Peyer's patch (tissue), 4 donors: ENCODE measurements around the gene RHOF. TPM values are rescaled to one million over a fixed set of nuclear protein-coding genes. Genes with fewer than 3 reads are reported as not detected.

Source experiments
- DNase-seq, 3 donors: peaks; one replicate each; pipeline ENCODE4 v3.0.0-alpha.2; 2017 to 2019
- H3K27ac ChIP-seq, 4 donors: fragments of 200-600 bp; sonication (generic); one replicate each; pipeline ENCODE4 v1.5.1; 2016 to 2019
- H3K27me3 ChIP-seq, 2 donors: fragments of 200-600 bp; sonication (generic); one replicate each; pipeline ENCODE4 v1.5.1; 2019
- H3K36me3 ChIP-seq, 3 donors: fragments of 200-600 bp; sonication (generic); one replicate each; pipeline ENCODE4 v1.5.1; 2016 to 2019
- H3K4me1 ChIP-seq, 4 donors: fragments of 200-600 bp; sonication (generic); one replicate each; pipeline ENCODE4 v1.5.1; 2016 to 2019
- H3K4me3 ChIP-seq, 4 donors: fragments of 200-600 bp; sonication (generic); 1 replicate in 3 of 4; 2 replicates in 1 of 4; pipeline ENCODE4 v1.5.1; 2016 to 2019; ENCODE audit warnings: mild to moderate bottlenecking in 1 of 4
- H3K9me3 ChIP-seq, 4 donors: fragments of 200-600 bp; sonication (generic); one replicate each; pipeline ENCODE4 v1.5.1; 2016 to 2019; ENCODE audit warnings: mild to moderate bottlenecking in 1 of 4
- CTCF ChIP-seq, 6 experiments: fragments of 450-650 bp in 4 of 6; fragments of 200-600 bp in 2 of 6; sonication (generic) in 1 of 6; IDR thresholded peaks; one replicate each; pipeline ENCODE4 v1.5.1; 2017 to 2019; ENCODE audit warnings: antibody characterized with exemption in 6 of 6, mild to moderate bottlenecking in 3 of 6, moderate library complexity in 1 of 6
- POLR2A ChIP-seq, 2 donors: fragments of 450-650 bp; IDR thresholded peaks; one replicate each; pipeline ENCODE4 v1.5.1; 2017; ENCODE audit warnings: antibody characterized with exemption in 2 of 2, mild to moderate bottlenecking in 2 of 2, moderate library complexity in 2 of 2
- total RNA-seq, 4 donors: library from RNA; depleted of rRNA; stranded (reverse); fragments of >200 nt; gene quantifications; one replicate each; pipeline ENCODE4 v1.1.0, GENCODE V29; 2016

RHOF gene
- total RNA-seq, 4 donors from 2014 or later = 31.4 to 134 (median 91.0) TPM

GRCh38 chr12:121812320-121812871, 18.9 kb upstream of the RHOF start:
- peak in 2 of 3 donors; percentile 84 to 90 for DNase-seq
- Histone ChIP-seq H3K4me1 (peaks cover 4 to 41% (median 26%) of the 10 kb centered on the region in 4 donors), H3K27ac (peak overlapping the region; percentile 53 to 81 (median 69)), H3K36me3 (peaks cover 0 to 66% (median 0%) of the 10 kb centered on the region in 3 donors), H3K9me3 (no peaks in the 10 kb centered on the region), H3K4me3 (peak overlapping the region; percentile 40 to 76 (median 56)), H3K27me3 (no peaks in the 10 kb centered on the region)
- TF ChIP-seq CTCF (IDR thresholded peaks at IDR 0.05) (peak in 1 of 6 experiments; percentile 3), POLR2A (IDR thresholded peaks at IDR 0.05) (peak in 1 of 2 donors; percentile 8)

- Histone ChIP-seq H3K27me3 (no peaks in the 10 kb centered on the region), H3K4me1 (peaks cover 4 to 48% (median 32%) of the 10 kb centered on the region in 4 donors), H3K27ac (peak overlapping the region; percentile 53 to 81 (median 69)), H3K4me3 (peak overlapping the region; percentile 40 to 76 (median 56)), H3K9me3 (no peaks in the 10 kb centered on the region), H3K36me3 (peaks cover 0 to 59% (median 0%) of the 10 kb centered on the region in 3 donors)
- peak in 1 of 2 donors; percentile 6 for TF ChIP-seq POLR2A (IDR thresholded peaks at IDR 0.05)
- peak; percentile 97 to 100 (median 98) for TF ChIP-seq CTCF (IDR thresholded peaks at IDR 0.05)
- DNase-seq = peak in 2 of 3 donors; percentile 82 to 84
These were observed 18.2 kb upstream of the RHOF start for GRCh38 chr12:121811434-121812319.

GRCh38 chr12:121810833-121811433, 17.4 kb upstream of the RHOF start:
- Histone ChIP-seq H3K27me3 (no peaks in the 10 kb centered on the region), H3K9me3 (no peaks in the 10 kb centered on the region), H3K27ac (peak overlapping the region; percentile 53 to 81 (median 69)), H3K4me3 (peak overlapping the region in 3 of 4 donors; percentile 47 to 76 (median 64)), H3K36me3 (peaks cover 0 to 52% (median 0%) of the 10 kb centered on the region in 3 donors), H3K4me1 (peaks cover 4 to 56% (median 37%) of the 10 kb centered on the region in 4 donors)
- DNase-seq = no peak
- TF ChIP-seq POLR2A (IDR thresholded peaks at IDR 0.05) = no peak
- TF ChIP-seq CTCF (IDR thresholded peaks at IDR 0.05) = no peak

- Histone ChIP-seq H3K36me3 (peaks cover 0 to 46% (median 0%) of the 10 kb centered on the region in 3 donors), H3K9me3 (no peaks in the 10 kb centered on the region), H3K4me3 (no peak overlapping the region), H3K27me3 (no peaks in the 10 kb centered on the region), H3K27ac (peak overlapping the region in 2 of 4 donors; percentile 1 to 72), H3K4me1 (peaks cover 4 to 59% (median 38%) of the 10 kb centered on the region in 4 donors)
- TF ChIP-seq CTCF (IDR thresholded peaks at IDR 0.05) (no peak), POLR2A (IDR thresholded peaks at IDR 0.05) (no peak)
- no peak for DNase-seq
These were observed 16.8 kb upstream of the RHOF start for GRCh38 chr12:121810234-121810817.

GRCh38 chr12:121809712-121810116, 16.2 kb upstream of the RHOF start:
- TF ChIP-seq POLR2A (IDR thresholded peaks at IDR 0.05) = no peak
- no peak for TF ChIP-seq CTCF (IDR thresholded peaks at IDR 0.05)
- no peak for DNase-seq
- Histone ChIP-seq H3K36me3 (peaks cover 0 to 40% (median 0%) of the 10 kb centered on the region in 3 donors), H3K27me3 (no peaks in the 10 kb centered on the region), H3K4me3 (no peak overlapping the region), H3K9me3 (no peaks in the 10 kb centered on the region), H3K27ac (no peak overlapping the region), H3K4me1 (peaks cover 4 to 59% (median 38%) of the 10 kb centered on the region in 4 donors)
